ENCODE measurements around the gene EDIL3.

EDIL3 gene

GRCh38 chr5:84259283-84260045 lies 125.2 kb downstream of the EDIL3 start:
- no peak for DNase-seq (ENCODE audit: low read depth)

- no peak for DNase-seq (ENCODE audit: low read depth)
Measured at GRCh38 chr5:84257061-84257460, 127.6 kb downstream of the EDIL3 start.

GRCh38 chr5:84255315-84255714 lies 129.4 kb downstream of the EDIL3 start:
- DNase-seq (ENCODE audit: low read depth): no peak

GRCh38 chr5:84253946-84254345 lies 130.7 kb downstream of the EDIL3 start:
- DNase-seq (ENCODE audit: low read depth): no peak

- DNase-seq (ENCODE audit: low read depth): no peak
Measured at GRCh38 chr5:84251503-84251902, 133.2 kb downstream of the EDIL3 start.

GRCh38 chr5:84249918-84250630 lies 134.6 kb downstream of the EDIL3 start:
- DNase-seq (ENCODE audit: low read depth): no peak

- DNase-seq (ENCODE audit: low read depth): no peak
Measured at GRCh38 chr5:84248013-84248412, 136.7 kb downstream of the EDIL3 start.

- no peak for DNase-seq (ENCODE audit: low read depth)
Measured at GRCh38 chr5:84242286-84242685, 142.4 kb downstream of the EDIL3 start.

- DNase-seq (ENCODE audit: low read depth): no peak
Measured at GRCh38 chr5:84239494-84239893, 145.2 kb downstream of the EDIL3 start.

GRCh38 chr5:84237126-84237525 lies 147.6 kb downstream of the EDIL3 start:
- no peak for DNase-seq (ENCODE audit: low read depth)

GRCh38 chr5:84231433-84231832 lies 153.2 kb downstream of the EDIL3 start:
- DNase-seq (ENCODE audit: low read depth): no peak

- no peak for DNase-seq (ENCODE audit: low read depth)
Measured at GRCh38 chr5:84229045-84229444, 155.6 kb downstream of the EDIL3 start.

GRCh38 chr5:84228266-84228665 lies 156.4 kb downstream of the EDIL3 start:
- no peak for DNase-seq (ENCODE audit: low read depth)

GRCh38 chr5:84227236-84227635 lies 157.4 kb downstream of the EDIL3 start:
- no peak for DNase-seq (ENCODE audit: low read depth)

- DNase-seq (ENCODE audit: low read depth): no peak
Measured at GRCh38 chr5:84218546-84218945, 166.1 kb downstream of the EDIL3 start.

- no peak for DNase-seq (ENCODE audit: low read depth)
Measured at GRCh38 chr5:84215521-84215920, 169.2 kb downstream of the EDIL3 start.

GRCh38 chr5:84213861-84214260 lies 170.8 kb downstream of the EDIL3 start:
- DNase-seq (ENCODE audit: low read depth): no peak

GRCh38 chr5:84213212-84213611 lies 171.5 kb downstream of the EDIL3 start:
- DNase-seq (ENCODE audit: low read depth): no peak

- DNase-seq (ENCODE audit: low read depth): no peak
Measured at GRCh38 chr5:84204772-84205171, 179.9 kb downstream of the EDIL3 start.

GRCh38 chr5:84202136-84202535 lies 182.5 kb downstream of the EDIL3 start:
- DNase-seq (ENCODE audit: low read depth): no peak

- DNase-seq (ENCODE audit: low read depth): no peak
Measured at GRCh38 chr5:84197538-84197937, 187.1 kb downstream of the EDIL3 start.

GRCh38 chr5:84191281-84191680 lies 193.4 kb downstream of the EDIL3 start:
- DNase-seq (ENCODE audit: low read depth): no peak

- DNase-seq (ENCODE audit: low read depth): no peak
Measured at GRCh38 chr5:84184857-84185256, 199.8 kb downstream of the EDIL3 start.

- no peak for DNase-seq (ENCODE audit: low read depth)
Measured at GRCh38 chr5:84181093-84181492, 203.6 kb downstream of the EDIL3 start.

Data from activated T-cell treated with anti-CD3 and anti-CD28 coated beads for 24 hours (primary cell).